NCI-H1930 (cell line): ENCODE data around the gene UQCRHL.
"Not testable (repeated sequence)": the region's sequence is repeated elsewhere in the genome, so short reads cannot be mapped to it uniquely, and the experiment has no call there.

Experiments
- DNase-seq, 2 experiments: peaks; one replicate each; lab custom pipeline; 2025; lab: John Stamatoyannopoulos, UW

UQCRHL gene

GRCh38 chr1:15835205-15835740 is 27.8 kb upstream of the UQCRHL start:
- DNase-seq = no peak

DNA sequence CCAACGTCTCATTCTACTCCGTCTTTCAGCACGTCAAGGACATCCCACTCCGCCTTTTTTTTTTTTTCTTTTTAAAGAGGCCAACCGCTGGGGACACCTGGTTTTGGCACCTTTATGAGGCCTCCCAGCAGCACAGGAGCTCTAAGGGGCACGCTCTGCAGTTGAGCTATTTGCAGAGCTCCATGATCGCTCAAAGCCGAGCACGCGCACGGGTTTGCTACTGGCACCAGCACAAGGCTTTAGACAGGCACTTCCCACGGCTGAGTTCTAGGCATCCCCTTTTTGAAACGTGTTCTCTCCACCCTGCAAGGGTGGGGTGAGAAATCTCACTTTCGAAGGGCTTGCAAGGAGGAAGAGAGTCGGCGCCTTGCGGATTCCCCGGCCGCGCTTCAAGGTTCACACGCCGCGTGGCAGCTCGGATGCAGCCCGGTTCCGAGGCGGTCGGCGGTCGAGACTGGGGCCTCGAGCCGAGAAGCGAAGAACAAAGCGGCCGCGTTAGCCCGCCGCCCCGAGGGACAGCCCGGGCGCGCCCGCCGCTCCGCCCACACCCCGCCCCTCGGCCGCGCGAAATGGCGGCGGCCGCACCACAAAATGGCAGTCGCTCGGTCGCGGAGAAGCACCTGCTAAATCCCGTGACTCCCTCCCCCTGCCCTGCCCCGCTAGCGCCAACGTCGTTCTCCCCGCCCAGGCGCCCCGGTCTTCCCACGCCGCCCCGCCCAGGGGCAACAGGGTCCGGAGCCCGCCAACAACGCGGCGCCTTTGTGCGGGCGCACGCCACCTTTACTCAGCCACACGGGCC is 27.2 kb upstream of the UQCRHL start:
- DNase-seq = peak; percentile 89

DNA sequence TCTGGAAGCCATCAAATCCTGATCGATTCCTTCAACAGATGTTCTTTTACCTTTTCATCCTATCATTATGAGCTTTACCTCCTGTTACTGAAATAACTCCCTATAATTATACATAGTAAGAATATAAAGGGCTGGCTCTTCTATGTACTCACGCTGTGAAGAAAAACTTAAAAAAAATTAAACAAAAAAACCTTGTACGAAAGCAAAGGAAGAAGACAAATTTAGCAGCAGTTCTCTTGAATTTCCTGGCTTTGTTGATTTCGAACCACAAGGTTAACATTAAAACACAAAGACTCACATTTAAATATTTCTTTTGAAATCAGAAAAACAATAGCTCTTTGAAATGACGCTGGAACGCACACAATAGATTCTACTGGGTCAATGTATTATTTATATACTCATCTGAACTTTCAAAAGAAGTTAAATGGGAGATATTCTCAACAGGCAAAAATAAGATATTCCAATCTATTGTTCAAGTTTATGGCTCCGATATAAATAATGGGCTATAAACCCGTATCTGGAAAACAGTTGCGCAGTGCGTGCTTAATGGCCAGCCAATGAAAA is 26.5 kb upstream of the UQCRHL start:
- no peak for DNase-seq

DNA sequence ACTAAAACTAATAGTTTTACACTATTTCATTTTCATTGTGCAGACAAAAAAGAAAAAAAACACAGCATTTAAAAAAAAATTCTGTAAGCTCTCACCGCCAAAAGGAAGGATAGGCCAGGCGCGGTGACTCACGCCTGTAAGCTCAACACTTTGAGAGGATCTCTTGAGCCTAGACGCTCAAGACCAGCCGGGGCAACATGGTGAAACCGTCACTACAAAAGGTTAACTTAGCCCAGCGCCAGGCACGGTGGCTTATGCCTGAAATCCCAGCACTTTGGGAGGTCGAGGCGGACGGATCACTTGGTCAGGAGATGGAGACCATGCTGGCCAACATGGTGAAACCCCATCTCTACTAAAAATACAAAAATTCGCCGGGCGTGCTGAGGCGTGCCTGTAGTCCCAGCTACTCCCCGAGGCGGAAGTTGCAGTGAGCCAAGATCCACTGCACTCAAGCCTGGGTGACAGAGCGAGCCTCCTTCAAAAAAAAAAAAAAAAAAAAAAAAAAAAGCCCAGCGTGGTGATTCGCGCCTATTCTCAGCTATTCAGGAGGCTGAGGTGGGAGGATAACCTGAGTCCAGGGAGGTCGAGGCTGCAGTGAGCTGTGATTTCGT is 25.7 kb upstream of the UQCRHL start:
- DNase-seq = no peak

- DNase-seq = no peak
These were observed 22.8 kb upstream of the UQCRHL start for GRCh38 chr1:15830258-15830657.

DNA sequence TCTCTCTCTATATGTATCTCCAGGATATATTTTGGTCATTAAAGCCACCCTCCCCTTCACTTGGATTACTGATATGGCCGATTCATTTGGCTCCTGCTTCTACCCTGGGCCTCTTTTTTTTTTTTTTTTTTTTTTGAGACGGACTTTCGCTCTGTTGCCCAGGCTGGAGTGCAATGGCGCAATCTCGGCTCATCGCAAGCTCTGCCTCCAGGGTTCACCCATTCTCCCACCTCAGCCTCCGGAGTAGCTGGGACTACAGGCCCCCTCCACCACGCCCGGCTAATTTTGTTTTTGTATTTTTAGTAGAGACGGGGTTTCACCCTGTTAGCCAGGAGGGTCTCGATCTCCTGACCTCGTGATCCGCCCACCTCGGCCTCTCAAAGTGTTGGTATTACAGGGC is 21.5 kb upstream of the UQCRHL start:
- not testable (repeated sequence) for DNase-seq

GRCh38 chr1:15827567-15827966 is 20.1 kb upstream of the UQCRHL start:
- not testable (repeated sequence) for DNase-seq

DNA sequence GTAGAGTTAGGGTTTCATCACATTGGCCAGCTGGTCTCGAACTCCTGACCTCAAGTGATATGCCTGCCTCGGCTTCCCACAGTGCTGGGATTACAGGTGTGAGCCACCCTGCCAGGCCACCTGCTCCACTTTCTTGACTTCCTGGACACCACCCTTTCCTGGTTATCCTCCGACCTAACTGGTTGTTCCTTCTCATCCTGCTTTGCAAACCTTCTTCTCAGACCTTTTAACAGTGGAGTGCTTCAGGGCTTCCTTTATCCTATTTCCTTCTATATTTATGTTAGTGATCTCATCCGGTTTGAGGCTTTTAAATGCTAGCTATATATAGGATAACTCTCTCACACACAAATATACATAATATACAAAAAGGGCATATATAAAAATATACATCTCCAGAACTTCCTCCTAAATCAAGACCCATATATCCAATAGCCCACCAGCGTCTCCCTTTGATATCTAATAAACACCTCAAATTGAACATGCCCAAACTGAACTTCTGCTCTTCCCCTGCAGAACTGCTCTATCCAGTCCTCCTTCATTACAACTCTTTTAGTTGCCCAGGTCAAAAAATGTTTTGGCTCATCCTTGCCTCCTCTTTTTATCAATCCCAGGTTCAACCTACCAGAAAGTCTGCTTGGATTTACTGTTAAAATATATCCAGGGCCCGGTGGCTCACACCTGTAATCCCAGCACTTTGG is 19.5 kb upstream of the UQCRHL start:
- no peak for DNase-seq

GRCh38 chr1:15825800-15826199 is 18.4 kb upstream of the UQCRHL start:
- no peak for DNase-seq

GRCh38 chr1:15820478-15820877 is 13.0 kb upstream of the UQCRHL start:
- no peak for DNase-seq

DNA sequence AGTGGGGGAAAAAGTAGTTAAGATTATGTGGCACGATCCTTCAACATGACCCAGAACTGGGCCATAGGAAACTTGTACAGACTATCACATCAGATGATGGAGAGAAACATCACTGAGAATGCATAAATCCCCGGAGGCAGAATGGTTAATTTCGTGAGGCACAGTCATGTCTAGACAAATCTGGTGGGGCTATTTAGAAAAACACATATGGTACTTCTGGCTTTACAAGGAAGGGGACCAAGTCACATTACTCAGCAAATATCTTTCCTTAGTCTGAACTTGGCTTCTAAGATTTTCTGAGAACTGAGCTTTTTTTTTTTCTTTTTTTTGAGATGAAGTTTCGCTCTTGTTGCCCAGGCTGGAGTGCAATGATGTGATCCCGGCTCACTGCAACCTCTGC is 9.2 kb upstream of the UQCRHL start:
- DNase-seq = no peak

DNA sequence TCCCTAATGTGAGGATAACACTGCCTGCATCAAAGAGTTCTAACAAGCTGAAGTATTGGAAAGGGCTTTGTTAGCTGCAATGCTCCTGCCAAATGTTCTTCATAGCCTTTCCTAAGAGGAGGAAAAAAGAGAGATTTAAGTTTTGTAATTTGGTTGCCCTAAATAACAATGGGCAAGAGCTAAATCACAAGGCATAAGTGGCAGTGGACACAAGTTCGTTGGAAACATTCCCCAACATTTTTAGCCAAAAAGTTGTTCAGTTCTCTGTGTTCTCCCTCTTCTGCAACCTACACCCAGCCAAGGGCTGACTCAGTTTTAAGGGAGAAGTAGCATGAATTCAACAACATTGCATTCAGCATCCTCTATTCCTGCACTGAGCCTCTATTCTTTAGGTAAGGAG is 2.6 kb upstream of the UQCRHL start:
- no peak for DNase-seq

- no peak for DNase-seq
These were observed 1.5 kb upstream of the UQCRHL start for GRCh38 chr1:15808955-15809354.

DNA sequence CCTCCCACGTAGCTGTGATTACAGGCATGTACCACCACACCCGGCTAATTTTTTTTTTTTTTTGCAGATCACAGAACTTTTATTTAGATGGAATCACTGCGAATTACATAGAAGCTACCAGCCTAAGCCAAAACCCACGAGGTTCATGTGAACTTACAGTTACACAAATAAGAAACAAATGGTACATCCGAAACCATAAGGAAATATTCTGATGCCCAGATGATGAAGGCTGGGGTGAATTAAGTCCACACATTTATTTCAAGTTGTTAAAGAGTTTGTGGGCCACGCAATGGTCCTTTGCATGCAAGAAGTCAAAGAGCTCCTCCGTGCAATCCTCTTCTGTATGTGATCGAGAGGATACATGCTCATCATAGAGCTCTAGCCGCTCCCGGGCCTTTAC is 328 bp downstream of the UQCRHL start:
- no peak for DNase-seq

- DNase-seq = no peak
These were observed 3.4 kb downstream of the UQCRHL start for GRCh38 chr1:15804060-15804459.

DNA sequence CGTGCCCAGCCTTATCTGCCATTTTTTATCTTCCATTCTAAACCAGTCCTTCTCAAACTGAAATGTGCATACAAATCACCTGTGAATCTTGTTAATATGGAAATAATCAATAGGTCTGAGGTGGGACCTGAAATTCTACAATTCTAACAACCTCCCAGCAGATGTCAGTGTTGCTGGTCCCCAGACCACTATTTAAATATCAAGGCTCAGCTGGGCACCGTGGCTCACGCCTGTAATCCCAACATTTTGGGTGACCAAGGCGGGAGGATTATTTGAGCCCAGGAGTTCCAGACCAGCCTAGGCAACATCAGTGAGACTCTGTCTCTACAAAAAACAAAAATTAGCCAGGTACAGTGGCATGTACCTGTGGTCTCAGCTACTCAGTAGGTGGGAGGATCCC is 4.1 kb downstream of the UQCRHL start:
- DNase-seq = no peak

DNA sequence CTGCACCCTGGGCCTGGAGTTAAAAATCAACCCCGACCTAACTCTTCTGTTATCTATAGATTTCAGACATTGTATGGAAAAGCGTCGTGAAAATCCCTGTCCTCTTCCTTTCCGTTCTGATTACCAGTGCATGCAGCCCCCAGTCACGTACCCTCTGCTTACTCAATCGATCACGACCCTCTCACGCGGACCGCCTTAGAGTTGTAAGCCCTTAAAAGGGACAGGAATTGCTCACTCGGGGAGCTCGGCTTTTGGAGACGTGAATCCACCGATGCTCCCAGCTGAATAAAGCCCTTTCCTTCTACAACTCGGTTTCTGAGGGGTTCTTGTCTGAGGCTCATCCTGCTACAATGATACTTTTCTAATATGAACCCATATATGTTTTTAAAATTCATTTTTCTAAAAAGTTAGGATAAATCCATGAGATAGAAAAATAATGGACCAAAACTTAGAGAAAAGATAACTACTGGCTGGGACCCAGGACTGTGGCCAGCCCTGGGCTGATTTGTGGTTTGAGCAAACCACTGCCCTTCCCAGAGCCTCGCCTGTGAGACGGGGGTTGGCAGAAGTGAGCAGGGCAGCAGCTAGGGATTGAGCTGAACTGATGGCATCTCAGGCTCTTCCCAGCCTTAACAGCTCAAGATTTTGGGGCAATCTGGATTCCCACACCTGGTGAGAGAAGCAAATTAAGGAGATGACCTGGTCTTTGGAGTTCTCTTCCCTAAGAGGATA is 5.0 kb downstream of the UQCRHL start:
- DNase-seq = no peak

- no peak for DNase-seq
These were observed 7.3 kb downstream of the UQCRHL start for GRCh38 chr1:15799928-15800835.

DNA sequence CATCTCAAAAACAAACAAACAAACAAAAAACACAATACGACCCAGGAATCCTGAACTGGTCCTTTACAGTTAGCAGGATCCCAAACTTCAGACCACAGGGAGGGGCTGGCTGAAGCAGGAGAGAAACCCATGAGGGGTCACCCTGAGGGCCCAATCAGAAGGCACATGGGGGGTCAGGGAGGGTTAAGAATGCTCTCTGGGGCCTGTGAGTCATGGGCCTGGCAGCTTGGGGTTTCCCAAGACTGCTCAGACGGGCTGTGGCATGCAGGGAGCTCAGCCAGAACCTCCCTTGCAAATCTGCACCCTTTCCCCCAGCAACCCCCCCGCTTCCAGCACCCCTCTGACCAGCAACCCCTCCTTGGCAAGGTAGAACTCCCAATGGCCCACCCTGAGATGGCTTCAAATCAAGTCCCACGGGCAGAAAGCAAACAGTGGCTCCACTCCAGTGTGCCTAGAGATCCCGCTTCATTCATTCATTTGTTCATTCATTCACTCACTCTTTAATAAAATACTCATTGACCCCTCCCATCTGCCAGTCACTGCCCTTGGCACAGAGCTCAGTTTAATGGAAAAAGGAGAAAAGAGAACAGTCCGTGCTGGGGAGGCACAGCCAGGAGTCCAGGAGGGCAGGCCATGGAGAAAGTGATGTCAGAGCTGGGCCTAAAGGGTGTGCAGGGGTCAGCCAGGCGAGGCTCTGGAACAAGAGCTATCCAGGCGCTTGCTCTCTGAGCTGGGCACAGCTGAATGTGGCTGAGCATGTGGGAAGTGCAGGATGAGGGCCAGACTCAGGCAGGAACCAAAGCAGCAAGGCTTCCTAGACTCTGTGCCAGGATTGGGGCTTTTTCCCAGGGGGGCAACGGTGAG is 8.2 kb downstream of the UQCRHL start:
- DNase-seq = no peak
